ENCODE results near the gene WNT6.

Gene WNT6

DNA sequence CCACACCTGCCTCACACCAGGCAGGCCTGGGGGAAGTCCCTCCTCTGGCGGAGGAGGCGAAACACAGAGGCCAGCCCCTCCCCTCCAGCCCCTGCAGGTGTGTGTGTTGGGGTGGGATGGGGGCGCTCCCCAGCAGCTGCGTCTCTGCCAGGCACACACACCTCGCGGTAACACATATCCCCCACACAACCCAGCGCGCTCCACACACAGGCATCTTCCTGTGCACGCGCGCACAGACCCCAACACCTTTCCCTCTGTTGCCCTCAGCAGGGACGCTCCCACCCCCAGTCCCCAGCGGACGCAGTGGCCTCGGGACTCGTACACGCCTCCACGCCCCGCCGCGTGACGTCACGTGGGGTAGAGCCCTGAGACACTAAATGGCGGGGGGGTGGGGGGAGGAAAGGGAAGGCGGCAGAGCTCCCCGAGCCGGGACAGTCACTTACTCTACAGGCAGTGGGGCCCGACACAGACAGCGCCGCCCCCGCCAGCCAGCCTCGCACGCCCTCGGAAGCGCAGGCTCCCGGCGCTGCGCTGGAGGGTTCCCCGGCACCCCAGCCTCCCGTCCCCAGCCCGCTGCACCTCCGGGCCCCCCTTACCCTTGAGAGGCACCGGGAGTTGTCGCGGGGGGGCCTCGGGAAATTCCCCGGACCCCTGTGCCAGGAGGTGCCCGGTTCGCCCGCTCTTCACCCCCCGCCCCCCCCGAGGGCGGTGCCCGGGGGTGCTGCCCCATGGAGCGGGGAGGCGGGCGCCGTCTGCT, 20.7 kb downstream of the WNT6 start, which contains the start of gene WNT10A:
TSS of gene WNT10A (plus strand) at position 751 of the 757 bp plus-strand sequence. CDS start 144 bp downstream, outside the sequence.
- Mint-ChIP-seq H3K36me3 (ENCODE audit: low read depth) (no peaks in the 10 kb centered on the region), H3K4me3 (peak within 1 kb of the TSS; percentile 68 to 75 (median 72)), H3K9me3 (no peaks in the 10 kb centered on the region), H3K27ac (peak within 1 kb of the TSS in 1 of 3 experiments; percentile 53), H3K4me1 (peaks cover 59% of the 10 kb centered on the region), H3K27me3 (ENCODE audit: low read depth) (peaks cover 88% of the 10 kb centered on the region)
- TF ChIP-seq, protein P1, sequence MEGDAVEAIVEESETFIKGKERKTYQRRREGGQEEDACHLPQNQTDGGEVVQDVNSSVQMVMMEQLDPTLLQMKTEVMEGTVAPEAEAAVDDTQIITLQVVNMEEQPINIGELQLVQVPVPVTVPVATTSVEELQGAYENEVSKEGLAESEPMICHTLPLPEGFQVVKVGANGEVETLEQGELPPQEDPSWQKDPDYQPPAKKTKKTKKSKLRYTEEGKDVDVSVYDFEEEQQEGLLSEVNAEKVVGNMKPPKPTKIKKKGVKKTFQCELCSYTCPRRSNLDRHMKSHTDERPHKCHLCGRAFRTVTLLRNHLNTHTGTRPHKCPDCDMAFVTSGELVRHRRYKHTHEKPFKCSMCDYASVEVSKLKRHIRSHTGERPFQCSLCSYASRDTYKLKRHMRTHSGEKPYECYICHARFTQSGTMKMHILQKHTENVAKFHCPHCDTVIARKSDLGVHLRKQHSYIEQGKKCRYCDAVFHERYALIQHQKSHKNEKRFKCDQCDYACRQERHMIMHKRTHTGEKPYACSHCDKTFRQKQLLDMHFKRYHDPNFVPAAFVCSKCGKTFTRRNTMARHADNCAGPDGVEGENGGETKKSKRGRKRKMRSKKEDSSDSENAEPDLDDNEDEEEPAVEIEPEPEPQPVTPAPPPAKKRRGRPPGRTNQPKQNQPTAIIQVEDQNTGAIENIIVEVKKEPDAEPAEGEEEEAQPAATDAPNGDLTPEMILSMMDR (IDR thresholded peaks at IDR 0.05; ENCODE audit: unreplicated experiment in 3 of 3): no peak

DNA sequence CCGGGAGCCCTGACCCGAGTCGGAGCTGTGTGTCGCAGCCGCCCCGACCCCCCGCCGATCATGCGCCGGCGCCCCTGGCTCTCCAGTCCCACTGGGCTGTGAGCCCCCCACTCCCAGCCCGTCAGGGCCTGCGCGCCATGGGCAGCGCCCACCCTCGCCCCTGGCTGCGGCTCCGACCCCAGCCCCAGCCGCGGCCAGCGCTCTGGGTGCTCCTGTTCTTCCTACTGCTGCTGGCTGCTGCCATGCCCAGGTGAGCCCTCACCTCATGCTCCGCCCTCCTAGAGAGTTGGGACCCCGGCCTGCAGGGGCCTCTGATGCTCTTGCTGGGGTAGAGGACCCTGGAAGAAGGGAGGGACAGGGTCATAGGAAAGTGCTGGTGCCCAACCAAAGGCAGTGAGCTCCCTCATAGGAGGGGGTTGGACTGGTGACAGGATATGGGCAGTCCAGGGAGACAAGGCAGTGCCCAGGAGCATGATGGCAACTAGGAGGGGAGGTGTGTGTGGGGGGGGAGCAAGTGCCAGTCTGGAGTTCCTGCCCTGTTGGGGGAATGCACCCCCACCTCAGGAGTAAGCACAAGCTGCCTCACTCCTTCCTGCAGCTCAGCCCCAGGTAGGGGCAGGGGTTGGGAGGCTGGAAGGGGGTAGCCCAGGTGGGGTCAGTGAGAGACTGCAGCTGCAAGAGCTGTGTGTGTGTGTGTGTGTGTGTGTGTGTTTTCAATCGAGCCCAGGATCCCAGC, 21.4 kb downstream of the WNT6 start:
- H3K9me3 Mint-ChIP-seq: no peaks in the 10 kb centered on the region
- H3K4me3 Mint-ChIP-seq: peak overlapping the region; percentile 68 to 71 (median 68)
- TF ChIP-seq, protein P1 (IDR thresholded peaks at IDR 0.05; ENCODE audit: unreplicated experiment in 3 of 3): no peak
- no peaks in the 10 kb centered on the region for H3K36me3 Mint-ChIP-seq (ENCODE audit: low read depth)
- no peak overlapping the region for H3K27ac Mint-ChIP-seq
- H3K27me3 Mint-ChIP-seq (ENCODE audit: low read depth): peaks cover 88% of the 10 kb centered on the region
- peaks cover 67% of the 10 kb centered on the region for H3K4me1 Mint-ChIP-seq

DNA sequence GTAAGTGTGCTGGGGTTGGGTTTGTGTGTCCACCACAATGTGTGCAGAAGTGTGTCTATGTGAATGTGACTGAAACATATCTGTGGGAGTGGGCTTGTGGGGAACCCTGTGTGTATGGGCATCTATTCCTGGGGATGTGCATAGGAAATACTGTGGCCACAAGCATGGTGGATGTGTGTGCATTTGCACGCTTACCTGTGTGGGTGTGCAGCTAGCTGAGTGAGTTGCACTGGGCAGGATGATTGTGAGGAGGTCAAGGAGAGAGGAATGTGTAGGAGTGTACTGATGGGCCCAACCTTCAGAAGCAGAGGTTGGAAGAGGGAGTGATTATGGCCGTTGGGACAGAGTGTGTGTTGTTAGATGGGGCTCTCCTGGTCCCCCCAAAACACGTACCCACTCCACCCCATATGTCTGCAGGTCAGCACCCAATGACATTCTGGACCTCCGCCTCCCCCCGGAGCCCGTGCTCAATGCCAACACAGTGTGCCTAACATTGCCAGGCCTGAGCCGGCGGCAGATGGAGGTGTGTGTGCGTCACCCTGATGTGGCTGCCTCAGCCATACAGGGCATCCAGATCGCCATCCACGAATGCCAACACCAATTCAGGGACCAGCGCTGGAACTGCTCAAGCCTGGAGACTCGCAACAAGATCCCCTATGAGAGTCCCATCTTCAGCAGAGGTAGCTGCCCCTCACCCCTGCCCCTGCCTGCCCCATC, 22.3 kb downstream of the WNT6 start:
- no peaks in the 10 kb centered on the region for H3K36me3 Mint-ChIP-seq (ENCODE audit: low read depth)
- H3K4me1 Mint-ChIP-seq: peaks cover 68% of the 10 kb centered on the region
- peaks cover 86% of the 10 kb centered on the region for H3K27me3 Mint-ChIP-seq (ENCODE audit: low read depth)
- no peaks in the 10 kb centered on the region for H3K9me3 Mint-ChIP-seq
- H3K27ac Mint-ChIP-seq: peak overlapping the region in 1 of 3 experiments; percentile 53
- TF ChIP-seq, protein P1 (IDR thresholded peaks at IDR 0.05; ENCODE audit: unreplicated experiment in 3 of 3): no peak
- peak overlapping the region; percentile 14 to 71 (median 68) for H3K4me3 Mint-ChIP-seq

DNA sequence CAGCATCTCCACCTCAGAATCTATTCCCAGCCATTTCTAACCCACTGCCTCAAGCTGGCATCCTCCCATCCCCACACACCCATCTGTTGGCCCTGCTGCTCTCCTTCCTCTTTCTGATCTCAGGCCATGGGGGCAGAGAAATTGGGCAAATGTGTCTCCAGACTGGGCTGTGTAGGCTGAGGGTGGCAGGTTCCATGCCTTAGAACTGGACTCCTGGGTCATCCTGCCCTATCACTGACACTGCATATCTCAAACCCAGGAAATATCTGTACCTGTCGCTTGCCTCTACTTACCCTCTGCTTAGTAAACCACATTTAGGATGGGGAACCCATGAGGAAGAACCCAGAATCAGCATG, 22.8 kb downstream of the WNT6 start:
- TF ChIP-seq, protein P1 (IDR thresholded peaks at IDR 0.05; ENCODE audit: unreplicated experiment in 3 of 3): no peak
- Mint-ChIP-seq H3K27me3 (ENCODE audit: low read depth) (peaks cover 86% of the 10 kb centered on the region), H3K27ac (no peak overlapping the region), H3K36me3 (ENCODE audit: low read depth) (no peaks in the 10 kb centered on the region), H3K9me3 (no peaks in the 10 kb centered on the region), H3K4me3 (peak overlapping the region in 2 of 3 experiments; percentile 50 to 68), H3K4me1 (peaks cover 68% of the 10 kb centered on the region)

DNA sequence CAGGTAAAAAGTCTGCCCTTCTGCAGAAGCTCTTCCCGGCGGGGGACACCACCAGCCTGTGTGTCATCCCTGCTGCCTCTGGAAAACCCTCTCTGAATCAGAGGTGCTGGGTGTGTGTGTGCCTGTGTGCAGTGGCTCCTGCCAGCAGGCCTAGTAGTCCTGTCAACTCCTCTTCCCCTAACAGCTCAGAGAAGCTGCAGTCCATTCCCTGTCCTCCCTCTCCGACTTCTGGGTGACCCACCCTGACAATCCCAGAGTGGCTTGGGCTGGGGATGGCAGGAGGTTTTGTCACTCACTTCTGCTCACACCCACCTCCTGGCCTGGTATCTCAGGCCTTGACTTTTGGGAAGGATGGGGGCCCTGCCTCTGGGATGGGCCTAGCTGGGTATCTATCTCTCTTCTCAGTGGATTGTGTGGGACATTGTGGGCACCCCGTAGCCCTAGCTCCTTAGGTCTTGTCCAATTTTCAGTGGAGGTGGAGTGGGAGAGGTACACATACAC, 23.3 kb downstream of the WNT6 start:
- peaks cover 88% of the 10 kb centered on the region for H3K27me3 Mint-ChIP-seq (ENCODE audit: low read depth)
- peak overlapping the region; percentile 23 to 68 (median 50) for H3K4me3 Mint-ChIP-seq
- H3K36me3 Mint-ChIP-seq (ENCODE audit: low read depth): no peaks in the 10 kb centered on the region
- H3K4me1 Mint-ChIP-seq: peaks cover 69% of the 10 kb centered on the region
- H3K9me3 Mint-ChIP-seq: no peaks in the 10 kb centered on the region
- H3K27ac Mint-ChIP-seq: no peak overlapping the region
- TF ChIP-seq, protein P1 (IDR thresholded peaks at IDR 0.05; ENCODE audit: unreplicated experiment in 3 of 3): no peak
